ENCODE measurements around the gene CLTRN.

DNA sequence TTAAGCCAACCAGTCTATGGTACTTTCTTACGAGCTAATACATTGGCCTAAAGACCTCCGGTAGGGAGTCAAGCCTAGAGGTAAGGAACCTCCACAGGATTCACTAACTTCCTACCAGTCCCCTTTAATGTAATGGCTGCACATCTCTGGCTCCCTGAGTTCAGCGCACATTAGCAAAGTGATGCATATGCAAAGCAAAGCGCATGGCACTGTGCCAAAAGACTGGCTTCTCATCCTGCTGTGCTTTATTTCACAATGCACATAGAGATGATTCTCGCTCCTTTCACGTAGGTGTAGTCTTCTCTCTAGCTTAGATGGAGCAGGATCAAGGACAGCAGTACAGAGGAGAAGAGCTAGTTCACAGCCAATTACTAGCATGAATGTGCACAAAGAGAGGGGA lies 14.6 kb upstream of the CLTRN start:
- TF ChIP-seq, protein P1, sequence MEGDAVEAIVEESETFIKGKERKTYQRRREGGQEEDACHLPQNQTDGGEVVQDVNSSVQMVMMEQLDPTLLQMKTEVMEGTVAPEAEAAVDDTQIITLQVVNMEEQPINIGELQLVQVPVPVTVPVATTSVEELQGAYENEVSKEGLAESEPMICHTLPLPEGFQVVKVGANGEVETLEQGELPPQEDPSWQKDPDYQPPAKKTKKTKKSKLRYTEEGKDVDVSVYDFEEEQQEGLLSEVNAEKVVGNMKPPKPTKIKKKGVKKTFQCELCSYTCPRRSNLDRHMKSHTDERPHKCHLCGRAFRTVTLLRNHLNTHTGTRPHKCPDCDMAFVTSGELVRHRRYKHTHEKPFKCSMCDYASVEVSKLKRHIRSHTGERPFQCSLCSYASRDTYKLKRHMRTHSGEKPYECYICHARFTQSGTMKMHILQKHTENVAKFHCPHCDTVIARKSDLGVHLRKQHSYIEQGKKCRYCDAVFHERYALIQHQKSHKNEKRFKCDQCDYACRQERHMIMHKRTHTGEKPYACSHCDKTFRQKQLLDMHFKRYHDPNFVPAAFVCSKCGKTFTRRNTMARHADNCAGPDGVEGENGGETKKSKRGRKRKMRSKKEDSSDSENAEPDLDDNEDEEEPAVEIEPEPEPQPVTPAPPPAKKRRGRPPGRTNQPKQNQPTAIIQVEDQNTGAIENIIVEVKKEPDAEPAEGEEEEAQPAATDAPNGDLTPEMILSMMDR (IDR thresholded peaks at IDR 0.05; ENCODE audit: extremely low read depth in 1 of 2, insufficient read depth in 1 of 2, low read depth in 1 of 2, low read length in 2 of 2), result no peak
- TF ChIP-seq POLR2AphosphoS5 (IDR thresholded peaks at IDR 0.05; ENCODE audit: insufficient read depth, low read depth, low read length), result no peak
- TF ChIP-seq, protein P2, sequence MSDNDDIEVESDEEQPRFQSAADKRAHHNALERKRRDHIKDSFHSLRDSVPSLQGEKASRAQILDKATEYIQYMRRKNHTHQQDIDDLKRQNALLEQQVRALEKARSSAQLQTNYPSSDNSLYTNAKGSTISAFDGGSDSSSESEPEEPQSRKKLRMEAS (IDR thresholded peaks at IDR 0.05; ENCODE audit: insufficient read depth, insufficient read length), result no peak
- no peak for TF ChIP-seq POLR2A (IDR thresholded peaks at IDR 0.05; ENCODE audit: low read depth, low read length)
- TF ChIP-seq GATA2 (IDR thresholded peaks at IDR 0.05; ENCODE audit: insufficient read depth, insufficient read length, low read depth, low read length), result no peak
- TF ChIP-seq EZH2 (IDR thresholded peaks at IDR 0.05; ENCODE audit: borderline replicate concordance, low read depth, low read length, severe bottlenecking), result no peak
- no peak for TF ChIP-seq MYC (IDR thresholded peaks at IDR 0.05; ENCODE audit: low read depth, low read length)
- no peak for TF ChIP-seq JUN (IDR thresholded peaks at IDR 0.05; ENCODE audit: borderline replicate concordance, insufficient read depth, insufficient read length, low read depth)
